Aorta (tissue), 5 donors: ENCODE measurements around the gene ZSCAN32. TPM values are rescaled to one million over a fixed set of nuclear protein-coding genes. Genes with fewer than 3 reads are reported as not detected.

Experiments used
- ATAC-seq: fragments of 200-7000 bp; cut with Tn5 transposase; one replicate; pipeline ENCODE4 v1.9.1; 2022; ENCODE audit warnings: moderate library complexity; ENCODE audit not compliant: low FRiP score
- DNase-seq, 2 donors: peaks; one replicate each; pipeline ENCODE4 v3.0.0-alpha.2; 2020
- H3K27ac ChIP-seq, 2 donors: one replicate each; pipeline ENCODE4 v1.5.1; 2013; ENCODE audit warnings: low read length in 2 of 2, mild to moderate bottlenecking in 2 of 2, moderate library complexity in 2 of 2, control low read depth in 1 of 2, inconsistent platforms in 1 of 2, low read depth in 1 of 2
- H3K27me3 ChIP-seq, 2 donors: one replicate each; pipeline ENCODE4 v1.6.1; 2013; ENCODE audit warnings: control low read depth in 1 of 2, low read length in 1 of 2, mild to moderate bottlenecking in 1 of 2, moderate library complexity in 1 of 2; ENCODE audit not compliant: insufficient read depth in 2 of 2, control insufficient read depth in 1 of 2
- H3K36me3 ChIP-seq, 2 donors: one replicate each; pipeline ENCODE4 v1.6.1; 2013; ENCODE audit warnings: control low read depth in 1 of 2, low read length in 1 of 2, mild to moderate bottlenecking in 1 of 2; ENCODE audit not compliant: insufficient read depth in 2 of 2, control insufficient read depth in 1 of 2
- H3K4me1 ChIP-seq, 2 donors: one replicate each; pipeline ENCODE4 v1.6.1; 2013; ENCODE audit warnings: low read length in 2 of 2, control low read depth in 1 of 2, mild to moderate bottlenecking in 1 of 2, moderate library complexity in 1 of 2; ENCODE audit not compliant: insufficient read depth in 2 of 2, control insufficient read depth in 1 of 2
- H3K4me3 ChIP-seq, 2 donors: one replicate each; pipeline ENCODE4 v1.5.1; 2013; ENCODE audit warnings: low read length in 2 of 2, control low read depth in 1 of 2, mild to moderate bottlenecking in 1 of 2
- H3K9me3 ChIP-seq: one replicate; pipeline ENCODE4 v1.6.1; 2013; ENCODE audit warnings: mild to moderate bottlenecking, low read length; ENCODE audit not compliant: control insufficient read depth
- WGBS, 2 donors: extraction: QIAGEN DNeasy Blood & Tissue Kit; methylation state at CpG; one replicate each; pipeline ENCODE4 v1.1.7; 2013; 5-methylcytosine and 5-hydroxymethylcytosine counted together
- intact Hi-C, 2 donors: fragments of 100-400 bp; cut with DNase I; formaldehyde crosslinking; loops; one replicate each; pipeline versions ENCODE4 v1.14.2 to v1.15.0; 2022
- polyA plus RNA-seq, 2 donors: library from polyadenylated mRNA; stranded (reverse); fragments of 200-250 nt; gene quantifications; one replicate each; pipeline ENCODE4 v1.2.3, GENCODE V29; 2013
- total RNA-seq, 2 donors: library from RNA; stranded (reverse); fragmentation: NEBNext Ultra II Directional; extraction: Animal tissue kit (Norgen Biotek cat#: 25700); gene quantifications; one replicate each; pipeline ENCODE4 v1.2.1, GENCODE V29; 2021
- donor health status: healthy with polysubstance abuse.
- donor health status: Bipolar disorder and iron deficiency.
- donor health status: DM: no; HTN: no; CAD: no.
- donor health status: DM: no; HTN: no; CAD: no.
- donor health status: DM: yes; HTN: yes; CAD: no.

The ZSCAN32 gene
- total and polyA plus RNA-seq, 4 donors = 9.1 to 14.1 (median 10.7) TPM

- Histone ChIP-seq H3K9me3 (peaks cover 29% of the 10 kb centered on the region), H3K27ac (no peak overlapping the region), H3K36me3 (peaks cover 15 to 27% of the 10 kb centered on the region in 2 donors), H3K4me3 (no peak overlapping the region), H3K4me1 (no peaks in the 10 kb centered on the region), H3K27me3 (no peaks in the 10 kb centered on the region)
- WGBS, 2 donors = 97 to 98% methylated on average over 12 of the region's 12 CpGs
- no peak for DNase-seq
- intact Hi-C loops = no loop called here
- no peak for ATAC-seq
Observed at GRCh38 chr16:3408561-3409197, 7.9 kb upstream of the ZSCAN32 start.

- no peak for DNase-seq
- peak overlapping the region; percentile 66 to 90 for H3K4me3 ChIP-seq
- no peaks in the 10 kb centered on the region for H3K27me3 ChIP-seq
- no peak overlapping the region for H3K27ac ChIP-seq
- no peak for ATAC-seq
- peaks cover 7 to 11% of the 10 kb centered on the region in 2 donors for H3K36me3 ChIP-seq
- H3K4me1 ChIP-seq = peaks cover 0 to 2% of the 10 kb centered on the region in 2 donors
- 25 to 29% methylated on average over 17 of the region's 17 CpGs for WGBS, 2 donors
- intact Hi-C loops = loop anchor here in 1 of 2 donors (5.0 kb wide), 1 partner anchor 120 kb away; the partner anchor contains the start of gene ZNF263
- H3K9me3 ChIP-seq = peaks cover 2% of the 10 kb centered on the region
Observed at GRCh38 chr16:3401719-3402397, 1.1 kb upstream of the ZSCAN32 start.

- peak overlapping the region in 1 of 2 donors; percentile 47 for H3K27ac ChIP-seq
- ATAC-seq (no peak), DNase-seq (no peak)
- intact Hi-C loops = loop anchor here in 1 of 2 donors (5.0 kb wide), 1 partner anchor 118 kb away; the partner anchor contains the start of gene ZNF263
- H3K4me1 ChIP-seq = peaks cover 0 to 2% of the 10 kb centered on the region in 2 donors
- H3K4me3 ChIP-seq = peak overlapping the region; percentile 49 to 50
- no peaks in the 10 kb centered on the region for H3K27me3 ChIP-seq
- H3K36me3 ChIP-seq = peaks cover 3 to 8% of the 10 kb centered on the region in 2 donors
- peaks cover 3% of the 10 kb centered on the region for H3K9me3 ChIP-seq
- 1 to 2% methylated on average over 18 of the region's 18 CpGs for WGBS, 2 donors
Observed at GRCh38 chr16:3400446-3400778, 392 bp downstream of the ZSCAN32 start.

GRCh38 chr16:3389663-3390338 lies 11.0 kb downstream of the ZSCAN32 start:
- WGBS, 2 donors = 88 to 90% methylated on average over 9 of the region's 9 CpGs
- intact Hi-C loops = no loop called here
- no peaks in the 10 kb centered on the region for H3K27me3 ChIP-seq
- no peaks in the 10 kb centered on the region for H3K4me1 ChIP-seq
- ATAC-seq (no peak), DNase-seq (no peak)
- no peak overlapping the region for H3K27ac ChIP-seq
- H3K9me3 ChIP-seq = peaks cover 27% of the 10 kb centered on the region
- peaks cover 10 to 26% of the 10 kb centered on the region in 2 donors for H3K36me3 ChIP-seq
- H3K4me3 ChIP-seq = no peak overlapping the region

GRCh38 chr16:3388325-3388724 lies 12.5 kb downstream of the ZSCAN32 start:
- intact Hi-C loops = no loop called here

GRCh38 chr16:3383045-3383448 lies 17.8 kb downstream of the ZSCAN32 start:
- peaks cover 47% of the 10 kb centered on the region for H3K9me3 ChIP-seq
- WGBS, 2 donors = 98 to 99% methylated on average over 10 of the region's 10 CpGs
- ATAC-seq = no peak
- DNase-seq = no peak
- no peaks in the 10 kb centered on the region for H3K4me1 ChIP-seq
- no peak overlapping the region for H3K27ac ChIP-seq
- no peaks in the 10 kb centered on the region for H3K27me3 ChIP-seq
- peaks cover 19 to 28% of the 10 kb centered on the region in 2 donors for H3K36me3 ChIP-seq
- intact Hi-C loops = no loop called here
- H3K4me3 ChIP-seq = no peak overlapping the region

More at GRCh38 chr16:3388325-3388724, 12.5 kb downstream of the ZSCAN32 start:
- DNase-seq (no peak), ATAC-seq (no peak)
- Histone ChIP-seq H3K9me3 (peaks cover 37% of the 10 kb centered on the region), H3K4me1 (no peaks in the 10 kb centered on the region), H3K27me3 (no peaks in the 10 kb centered on the region), H3K36me3 (peaks cover 20 to 28% of the 10 kb centered on the region in 2 donors), H3K27ac (no peak overlapping the region), H3K4me3 (no peak overlapping the region)
- 96 to 97% methylated on average over 6 of the region's 6 CpGs for WGBS, 2 donors

- no peak for ATAC-seq
- H3K27ac ChIP-seq = no peak overlapping the region
- H3K9me3 ChIP-seq = peaks cover 42% of the 10 kb centered on the region
- H3K4me1 ChIP-seq = no peaks in the 10 kb centered on the region
- H3K4me3 ChIP-seq = no peak overlapping the region
- intact Hi-C loops = no loop called here
- peaks cover 7 to 9% of the 10 kb centered on the region in 2 donors for H3K36me3 ChIP-seq
- DNase-seq = no peak
- H3K27me3 ChIP-seq = no peaks in the 10 kb centered on the region
Observed at GRCh38 chr16:3377917-3378316, 22.9 kb downstream of the ZSCAN32 start.

- Histone ChIP-seq H3K4me3 (no peak overlapping the region), H3K36me3 (no peaks in the 10 kb centered on the region), H3K27me3 (no peaks in the 10 kb centered on the region), H3K4me1 (no peaks in the 10 kb centered on the region), H3K27ac (no peak overlapping the region), H3K9me3 (peaks cover 28% of the 10 kb centered on the region)
- DNase-seq (no peak), ATAC-seq (no peak)
- 86 to 95% methylated on average over 5 of the region's 5 CpGs for WGBS, 2 donors
- intact Hi-C loops = no loop called here
Observed at GRCh38 chr16:3375680-3376079, 25.1 kb downstream of the ZSCAN32 start.
